B cell (primary cell): Measurements from ENCODE around the gene ARRB1. TPM values are rescaled to one million over a fixed set of nuclear protein-coding genes. Genes with fewer than 3 reads are reported as not detected.

Experiments used
- ATAC-seq: fragments of 200-7000 bp; cut with Tn5 transposase; one replicate; pipeline ENCODE4 v1.10.0; 2021; ENCODE audit warnings: low read depth, mild to moderate bottlenecking, moderate number of reproducible peaks, moderate library complexity
- CTCF ChIA-PET: fragments of 350-600 bp; sonication (Branson Sonifier 250); formaldehyde crosslinking; loops from one replicate; lab custom pipeline; 2021; ENCODE audit warnings: antibody characterized with exemption, inconsistent platforms; lab: Charles Lee
- POLR2A ChIA-PET: fragments of 350-600 bp; sonication (Branson Sonifier 250); formaldehyde crosslinking; loops from one replicate; lab custom pipeline; 2021; ENCODE audit warnings: antibody characterized with exemption; lab: Charles Lee
- DNase-seq: peaks from one replicate; pipeline ENCODE4 v3.0.0; 2013
- H2AFZ ChIP-seq: 2 replicates; pipeline ENCODE4 v1.6.1; 2012; ENCODE audit warnings: mild to moderate bottlenecking, low read depth, low read length; ENCODE audit not compliant: insufficient read depth, poor library complexity, severe bottlenecking
- H3K27ac ChIP-seq, 2 donors: 1 replicate in 1 of 2; 2 replicates in 1 of 2; pipeline ENCODE4 v1.5.1; 2012 to 2013; ENCODE audit warnings: low read length in 2 of 2, mild to moderate bottlenecking in 2 of 2, moderate library complexity in 1 of 2
- H3K27me3 ChIP-seq, 4 experiments: fragments of 200-600 bp in 1 of 4; sonication (generic) in 1 of 4; replicated peaks in 1 of 4; 1 replicate in 2 of 4; 2 replicates in 2 of 4; pipeline versions ENCODE4 v1.6.1 to v1.7.0; 2013 to 2016; ENCODE audit warnings: low read length in 3 of 4, mild to moderate bottlenecking in 2 of 4, mixed read lengths in 1 of 4, moderate library complexity in 1 of 4; ENCODE audit not compliant: insufficient read depth in 4 of 4, control insufficient read depth in 3 of 4; ENCODE audit errors: control extremely low read depth in 1 of 4
- H3K36me3 ChIP-seq, 2 experiments: replicated peaks in 1 of 2; 1 replicate in 1 of 2; 2 replicates in 1 of 2; pipeline versions ENCODE4 v1.6.1 to v1.7.1; 2013; ENCODE audit warnings: low read length in 1 of 2; ENCODE audit not compliant: insufficient read depth in 2 of 2, control insufficient read depth in 1 of 2; ENCODE audit errors: control extremely low read depth in 1 of 2, extremely low read depth in 1 of 2
- H3K4me1 ChIP-seq, 2 donors: fragments of 200-600 bp in 1 of 2; sonication (generic) in 1 of 2; 1 replicate in 1 of 2; 2 replicates in 1 of 2; pipeline versions ENCODE4 v1.5.1 to v1.6.1; 2013 to 2017; ENCODE audit warnings: low read length in 2 of 2; ENCODE audit not compliant: control insufficient read depth in 2 of 2, insufficient read depth in 2 of 2
- H3K4me2 ChIP-seq: replicated peaks from 2 replicates; pipeline ENCODE3; 2012; ENCODE audit warnings: mild to moderate bottlenecking, low read depth, low read length; ENCODE audit not compliant: poor library complexity, severe bottlenecking
- H3K4me3 ChIP-seq, 5 experiments: fragments of 200-600 bp in 1 of 5; sonication (generic) in 1 of 5; 1 replicate in 3 of 5; 2 replicates in 2 of 5; pipeline versions ENCODE4 v1.5.1 to v1.7.0; 2011 to 2016; ENCODE audit warnings: low read length in 4 of 5, mild to moderate bottlenecking in 4 of 5, low read depth in 2 of 5, control low read depth in 1 of 5, moderate library complexity in 1 of 5; ENCODE audit not compliant: insufficient read depth in 1 of 5; ENCODE audit errors: control extremely low read depth in 1 of 5, extremely low read depth in 1 of 5
- H3K79me2 ChIP-seq: fragments of 200-600 bp; sonication (generic); one replicate; pipeline ENCODE4 v1.6.0; 2016; ENCODE audit warnings: low read length; ENCODE audit not compliant: control insufficient read depth, insufficient read depth
- H3K9ac ChIP-seq: fragments of 200-600 bp; sonication (generic); 2 replicates; pipeline ENCODE4 v1.6.1; 2017; ENCODE audit warnings: mild to moderate bottlenecking, low read length, moderate library complexity
- H3K9me3 ChIP-seq, 3 donors: one replicate each; pipeline versions ENCODE4 v1.6.1 to v1.7.1; 2013; ENCODE audit warnings: low read length in 2 of 3; ENCODE audit not compliant: control insufficient read depth in 2 of 3, insufficient read depth in 1 of 3; ENCODE audit errors: control extremely low read depth in 1 of 3
- H4K20me1 ChIP-seq: 2 replicates; pipeline ENCODE4 v1.6.0; 2012; ENCODE audit warnings: mild to moderate bottlenecking, low read length; ENCODE audit not compliant: insufficient read depth, control insufficient read depth, poor library complexity, severe bottlenecking
- H3K27ac Mint-ChIP-seq: one replicate; pipeline ENCODE4 v1.8.0; 2021; ENCODE audit warnings: mixed read lengths
- H3K27me3 Mint-ChIP-seq: one replicate; pipeline ENCODE4 v1.8.0; 2021; ENCODE audit warnings: mixed read lengths
- H3K4me1 Mint-ChIP-seq: one replicate; pipeline ENCODE4 v1.8.0; 2021; ENCODE audit warnings: mixed read lengths
- H3K4me3 Mint-ChIP-seq: one replicate; pipeline ENCODE4 v1.8.0; 2021; ENCODE audit warnings: mixed read lengths
- H3K9me3 Mint-ChIP-seq: one replicate; pipeline ENCODE4 v1.8.0; 2022; ENCODE audit warnings: mixed read lengths; ENCODE audit not compliant: insufficient read depth
- CTCF ChIP-seq: fragments of 200-600 bp; IDR thresholded peaks from one replicate; pipeline ENCODE4 v1.8.0; 2022; ENCODE audit warnings: antibody characterized with exemption, mild to moderate bottlenecking
- EZH2 ChIP-seq: IDR thresholded peaks from 2 replicates; pipeline ENCODE4 v1.6.1; 2012; ENCODE audit warnings: borderline replicate concordance, low read depth, mild to moderate bottlenecking, moderate library complexity, low read length; ENCODE audit not compliant: insufficient read depth, poor library complexity, severe bottlenecking
- WGBS: methylation state at CpG from one replicate; pipeline ENCODE4 v1.1.5; 2013; ENCODE audit warnings: missing lambda C conversion rate; ENCODE audit not compliant: insufficient coverage; 5-methylcytosine and 5-hydroxymethylcytosine counted together
- intact Hi-C: fragments of 100-400 bp; cut with micrococcal nuclease; formaldehyde crosslinking; loops from one replicate; pipeline ENCODE4 v1.10.0; 2022
- polyA plus RNA-seq: library from polyadenylated mRNA; depleted of rRNA; stranded (reverse); fragments of >200 nt; gene quantifications from 2 replicates; pipeline ENCODE4 v1.2.3, GENCODE V29; 2012
- total RNA-seq, 2 donors: library from RNA; stranded (reverse); fragments of 120-200 nt in 1 of 2; gene quantifications; 1 replicate in 1 of 2; 2 replicates in 1 of 2; pipeline versions ENCODE4 v1.2.3 to v1.2.4, GENCODE V29; 2013 to 2022

Gene ARRB1
- total and polyA plus RNA-seq, 2 donors (not counting 1 experiment from before 2014, with no cell fraction given), result 1.0 to 1.9 TPM

GRCh38 chr11:75307058-75307457 lies 44.4 kb downstream of the ARRB1 start:
- H3K4me1 Mint-ChIP-seq, result no peaks in the 10 kb centered on the region
- no peak overlapping the region for H2AFZ ChIP-seq
- TF ChIP-seq CTCF (no peak), EZH2 (no peak)
- 100% methylated on average over 3 of the region's 3 CpGs for WGBS
- no peak overlapping the region for H3K4me3 ChIP-seq
- H3K27ac Mint-ChIP-seq, result no peak overlapping the region
- H3K9me3 Mint-ChIP-seq, result no peaks in the 10 kb centered on the region
- ChIA-PET CTCF (no interaction called here), POLR2A (interaction anchor here (0.5 kb wide), 1 partner anchor 80 kb away, joined by 3 read pairs; no protein-coding TSS in a partner anchor)
- ATAC-seq, result no peak
- no peak overlapping the region for H3K9ac ChIP-seq
- intact Hi-C loops, result no loop called here
- H3K4me1 ChIP-seq, result no peaks in the 10 kb centered on the region
- H3K4me3 Mint-ChIP-seq, result no peak overlapping the region
- no peaks in the 10 kb centered on the region for H4K20me1 ChIP-seq
- H3K27ac ChIP-seq, result no peak overlapping the region
- H3K4me2 ChIP-seq, result no peak overlapping the region
- H3K27me3 Mint-ChIP-seq, result no peaks in the 10 kb centered on the region
- DNase-seq, result no peak
- H3K79me2 ChIP-seq, result no peaks in the 10 kb centered on the region
- H3K9me3 ChIP-seq, result no peaks in the 10 kb centered on the region
- H3K27me3 ChIP-seq, result no peaks in the 10 kb centered on the region
- H3K36me3 ChIP-seq, result no peaks in the 10 kb centered on the region

GRCh38 chr11:75306529-75306928 lies 44.9 kb downstream of the ARRB1 start:
- Histone ChIP-seq H2AFZ (no peak overlapping the region), H3K4me1 (no peaks in the 10 kb centered on the region)
- H3K27ac Mint-ChIP-seq, result no peak overlapping the region

More at GRCh38 chr11:75306529-75306928, 44.9 kb downstream of the ARRB1 start:
- no peak for TF ChIP-seq CTCF
- TF ChIP-seq EZH2, result no peak
- DNase-seq (no peak), ATAC-seq (no peak)
- Histone ChIP-seq H3K79me2 (no peaks in the 10 kb centered on the region), H3K9ac (no peak overlapping the region), H3K4me3 (no peak overlapping the region), H3K27me3 (no peaks in the 10 kb centered on the region), H3K9me3 (no peaks in the 10 kb centered on the region), H3K4me2 (no peak overlapping the region), H4K20me1 (no peaks in the 10 kb centered on the region), H3K27ac (no peak overlapping the region), H3K36me3 (no peaks in the 10 kb centered on the region)
- Mint-ChIP-seq H3K27me3 (no peaks in the 10 kb centered on the region), H3K4me1 (no peaks in the 10 kb centered on the region), H3K4me3 (no peak overlapping the region), H3K9me3 (no peaks in the 10 kb centered on the region)
- intact Hi-C loops, result no loop called here
- CTCF ChIA-PET, result no interaction called here
- POLR2A ChIA-PET, result no interaction called here
- 91% methylated on average over 9 of the region's 10 CpGs for WGBS
